ENCODE data around the gene AKR1C4. TPM values are rescaled to one million over a fixed set of nuclear protein-coding genes. Genes with fewer than 3 reads are reported as not detected.

AKR1C4 gene
- total RNA-seq = not detected in 2 replicates

DNA sequence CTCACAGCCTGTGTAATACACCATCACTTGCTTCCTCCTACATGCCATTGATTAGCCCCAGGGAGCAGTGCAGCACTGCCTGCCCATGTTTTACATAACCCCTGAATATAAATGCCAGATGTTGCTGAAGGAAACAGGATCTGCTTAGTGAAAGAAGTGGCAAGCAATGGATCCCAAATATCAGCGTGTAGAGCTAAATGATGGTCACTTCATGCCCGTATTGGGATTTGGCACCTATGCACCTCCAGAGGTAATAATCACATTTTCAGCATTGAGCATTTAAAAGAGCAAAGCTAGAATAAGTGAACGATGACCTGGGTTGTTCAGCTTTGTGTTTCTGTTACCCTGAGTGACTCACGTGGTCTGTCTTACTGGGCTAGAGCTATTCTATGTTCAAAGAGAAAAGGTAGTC is at the start of gene AKR1C4:
TSS of gene AKR1C4 (plus strand) at position 136 of the 412 bp plus-strand sequence. CDS start at position 167, 31 bp downstream.

DNA sequence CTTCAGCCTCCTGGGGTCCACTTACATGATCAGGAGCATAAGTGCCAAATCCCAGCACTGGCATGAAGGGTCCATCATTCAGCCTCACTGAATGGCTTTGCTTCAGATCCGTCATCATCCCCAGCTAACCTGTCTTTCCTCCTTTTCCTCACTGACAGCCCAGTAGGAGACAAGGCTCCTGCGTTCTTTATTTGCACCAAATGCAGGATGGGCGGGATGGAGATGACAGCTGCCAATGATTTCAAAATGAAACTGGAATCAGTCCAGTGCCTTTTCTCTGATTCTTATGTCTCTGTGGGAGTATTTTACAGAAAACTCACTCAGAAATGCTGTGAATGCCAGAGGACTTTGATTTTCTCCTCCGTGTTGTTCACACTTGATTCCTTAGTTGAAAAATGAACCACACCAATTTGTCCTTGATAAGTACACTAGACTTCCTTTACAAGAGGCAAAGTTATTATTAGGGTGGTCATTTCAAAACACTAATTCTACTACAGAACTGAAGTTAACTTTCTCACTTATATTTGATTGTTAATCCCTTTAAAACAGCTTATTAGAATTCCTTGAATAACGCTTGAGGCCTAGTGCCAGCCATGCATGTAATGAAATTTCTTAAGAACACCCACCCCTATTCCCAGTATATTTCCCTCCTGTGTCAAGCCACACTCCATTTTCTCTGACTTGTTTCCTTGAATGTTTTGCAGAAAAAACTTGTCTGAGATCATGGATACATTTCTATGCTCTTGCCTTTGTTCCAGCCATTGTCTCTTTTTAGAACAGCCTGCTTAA is 11.5 kb upstream of the AKR1C4 start, which contains the start of gene AKR1C8:
TSS of gene AKR1C8 (minus strand) at position 164 of the 789 bp plus-strand sequence. CDS start at position 118, 46 bp downstream.

Other genes with a start within 250 kb of the AKR1C4 start
- gene AKR1C1, start 233.4 kb upstream of the AKR1C4 start, total RNA-seq = 475 and 603 TPM in 2 replicates
- gene AKR1C2, start 193.0 kb upstream of the AKR1C4 start, total RNA-seq = 141 and 144 TPM in 2 replicates
- 317 and 328 TPM in 2 replicates for gene AKR1C3, start 102.4 kb upstream of the AKR1C4 start, total RNA-seq
- not detected in 2 replicates for gene AKR1C8, start 11.7 kb upstream of the AKR1C4 start, total RNA-seq
- not detected in 2 replicates for gene UCN3, start 168.1 kb downstream of the AKR1C4 start, total RNA-seq
- gene TUBAL3, start 208.0 kb downstream of the AKR1C4 start, total RNA-seq = not detected in 2 replicates
- 3.9 and 4.5 TPM in 2 replicates for gene NET1, start 215.7 kb downstream of the AKR1C4 start, total RNA-seq

Measured in cardiac ventricle fibroblast (primary cell).